Measurements from ENCODE around the gene NUFIP1.

DNA sequence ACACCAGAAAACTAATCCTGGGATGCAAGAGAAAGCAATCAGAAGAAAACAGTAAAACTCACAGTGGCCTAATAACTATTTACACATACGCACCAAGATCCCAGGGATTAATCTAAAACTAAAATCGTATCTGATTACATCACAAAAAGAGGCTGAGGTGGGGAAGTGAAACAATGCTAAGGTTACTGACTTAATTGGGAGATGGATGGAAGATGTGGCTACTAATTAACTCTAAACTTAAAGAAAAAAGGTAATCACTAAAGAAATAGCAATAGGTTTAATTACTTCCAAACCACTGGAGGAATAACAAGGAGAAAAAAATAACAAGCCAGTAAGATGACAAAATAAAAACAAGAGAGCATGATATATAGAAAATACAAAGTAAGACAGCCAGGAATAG, 50.4 kb downstream of the NUFIP1 start:
- TF ChIP-seq, protein P1, sequence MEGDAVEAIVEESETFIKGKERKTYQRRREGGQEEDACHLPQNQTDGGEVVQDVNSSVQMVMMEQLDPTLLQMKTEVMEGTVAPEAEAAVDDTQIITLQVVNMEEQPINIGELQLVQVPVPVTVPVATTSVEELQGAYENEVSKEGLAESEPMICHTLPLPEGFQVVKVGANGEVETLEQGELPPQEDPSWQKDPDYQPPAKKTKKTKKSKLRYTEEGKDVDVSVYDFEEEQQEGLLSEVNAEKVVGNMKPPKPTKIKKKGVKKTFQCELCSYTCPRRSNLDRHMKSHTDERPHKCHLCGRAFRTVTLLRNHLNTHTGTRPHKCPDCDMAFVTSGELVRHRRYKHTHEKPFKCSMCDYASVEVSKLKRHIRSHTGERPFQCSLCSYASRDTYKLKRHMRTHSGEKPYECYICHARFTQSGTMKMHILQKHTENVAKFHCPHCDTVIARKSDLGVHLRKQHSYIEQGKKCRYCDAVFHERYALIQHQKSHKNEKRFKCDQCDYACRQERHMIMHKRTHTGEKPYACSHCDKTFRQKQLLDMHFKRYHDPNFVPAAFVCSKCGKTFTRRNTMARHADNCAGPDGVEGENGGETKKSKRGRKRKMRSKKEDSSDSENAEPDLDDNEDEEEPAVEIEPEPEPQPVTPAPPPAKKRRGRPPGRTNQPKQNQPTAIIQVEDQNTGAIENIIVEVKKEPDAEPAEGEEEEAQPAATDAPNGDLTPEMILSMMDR (conservative IDR thresholded peaks at IDR 0.05 in 1 of 2, IDR thresholded peaks at IDR 0.05 in 1 of 2; ENCODE audit: low read depth in 1 of 2, low read length in 2 of 2) = no peak
- no peak for TF ChIP-seq EZH2 (IDR thresholded peaks at IDR 0.05; ENCODE audit: low read length, missing control alignments)

All from fibroblast of lung (primary cell).